ENCODE results near the gene SERPIND1.

The SERPIND1 gene

DNA sequence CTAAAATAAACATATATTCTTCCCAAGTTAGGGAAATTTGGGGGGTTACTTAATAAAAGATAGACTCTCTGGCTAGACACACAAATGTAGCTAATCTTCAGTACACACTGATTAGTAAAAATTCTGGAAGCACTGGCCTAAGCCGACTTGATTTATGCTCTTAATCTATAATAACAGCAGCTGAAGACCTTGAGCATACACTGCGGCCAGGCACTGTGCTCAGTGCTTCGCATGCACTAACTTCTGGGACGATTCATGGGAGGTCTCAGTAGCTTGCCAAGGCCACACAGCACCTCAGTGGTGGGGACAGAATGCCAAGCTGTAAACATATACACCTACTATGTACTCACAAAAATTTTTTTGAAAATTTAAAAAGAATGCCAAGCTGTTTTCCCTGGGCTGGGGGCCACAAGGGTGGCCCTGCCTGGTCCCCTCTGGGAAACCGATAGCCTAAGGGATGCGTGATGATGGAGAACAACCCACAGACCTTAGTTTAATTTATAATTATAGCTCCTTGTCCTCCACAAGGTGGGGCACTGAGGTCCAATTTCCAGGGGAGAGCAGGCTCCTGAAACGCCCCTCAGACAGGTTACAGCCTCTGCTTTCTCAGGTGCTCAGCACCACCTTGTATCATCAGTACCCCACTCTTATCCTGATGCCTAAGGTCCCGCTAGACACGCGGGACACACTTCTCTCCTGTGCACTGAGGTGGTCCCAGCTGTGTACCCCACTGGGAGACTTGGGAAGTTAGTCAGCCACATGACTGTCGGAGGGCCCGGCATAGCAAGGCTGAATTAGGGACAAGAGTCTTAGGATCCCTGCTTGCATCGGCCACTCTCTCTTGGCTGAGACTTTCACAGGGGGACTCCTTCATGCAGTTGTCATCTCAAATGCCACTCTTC is 20.1 kb downstream of the SERPIND1 start:
- no peak for DNase-seq

DNA sequence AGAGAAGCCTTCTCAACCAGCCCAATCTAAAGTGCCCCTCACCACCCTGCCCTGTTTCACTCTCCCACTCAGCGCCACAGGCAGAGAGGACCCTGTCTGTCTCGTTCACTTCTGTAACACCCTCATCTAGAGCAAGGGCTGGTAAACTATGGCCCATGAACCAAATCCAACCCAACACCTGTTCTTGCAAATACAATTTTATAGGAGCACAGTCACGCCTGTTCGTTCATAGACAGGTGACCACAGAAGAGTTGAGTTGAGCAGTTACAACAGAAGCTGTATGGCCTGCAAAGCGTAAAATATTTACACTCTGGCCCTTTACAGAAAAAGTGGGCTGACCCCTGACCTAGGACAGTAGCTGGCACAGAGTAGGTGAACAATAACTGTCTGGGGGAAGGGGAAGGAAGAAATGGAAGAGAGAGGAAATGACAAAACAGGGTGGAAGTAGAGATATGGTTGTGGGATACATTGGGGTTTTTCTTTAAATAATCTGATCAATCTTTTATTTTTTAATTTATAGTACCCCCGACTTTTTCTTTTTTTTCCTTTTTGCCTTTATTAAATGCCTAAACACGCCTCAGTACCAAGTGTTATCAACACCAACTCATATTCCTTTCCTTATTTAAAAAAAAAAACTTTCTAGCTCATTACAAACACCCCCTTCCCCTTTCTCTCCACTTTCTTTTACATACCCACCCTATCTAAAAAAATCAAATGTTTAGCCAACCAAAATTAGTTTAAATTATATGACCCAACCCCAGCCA is 20.9 kb downstream of the SERPIND1 start:
- DNase-seq, result no peak

DNA sequence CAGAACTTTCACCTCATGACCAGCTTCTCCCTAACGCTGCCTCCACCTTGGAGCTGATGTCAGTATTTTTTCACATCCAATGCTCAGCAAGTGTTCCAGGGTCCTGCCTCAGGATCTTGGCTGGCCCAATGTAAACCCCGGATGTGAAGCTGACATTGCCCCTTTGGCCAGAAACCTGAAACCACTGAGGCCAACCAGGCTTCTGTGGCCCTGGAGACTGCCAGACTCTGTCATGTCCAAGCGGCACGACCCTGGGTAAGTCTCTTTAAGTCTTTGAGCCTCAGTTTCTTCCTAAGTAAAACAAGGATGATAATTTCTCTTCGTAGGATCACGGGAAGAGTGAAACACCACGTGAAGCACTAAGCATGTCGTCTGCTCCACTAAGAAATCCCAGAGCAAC is 22.8 kb downstream of the SERPIND1 start:
- DNase-seq, result no peak

DNA sequence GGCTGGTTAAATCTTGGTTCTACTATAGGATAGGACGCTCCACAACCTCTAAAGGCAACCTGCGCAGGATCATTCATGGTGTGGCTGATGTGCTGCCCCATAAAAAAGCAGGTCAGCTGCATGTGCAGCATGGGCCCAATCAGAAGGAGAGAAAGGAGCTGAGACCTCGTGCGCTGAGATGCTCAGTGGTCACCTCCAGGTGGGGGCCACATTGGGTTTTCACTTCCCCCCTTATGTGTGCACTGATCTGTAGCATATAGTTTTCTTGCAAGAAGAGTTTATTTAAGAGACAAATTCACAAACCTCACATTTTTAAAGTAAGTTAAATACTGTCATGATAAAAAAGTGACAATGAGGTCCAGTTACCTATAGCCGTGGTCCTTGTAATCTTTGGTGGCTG is 24.3 kb downstream of the SERPIND1 start:
- no peak for DNase-seq

DNA sequence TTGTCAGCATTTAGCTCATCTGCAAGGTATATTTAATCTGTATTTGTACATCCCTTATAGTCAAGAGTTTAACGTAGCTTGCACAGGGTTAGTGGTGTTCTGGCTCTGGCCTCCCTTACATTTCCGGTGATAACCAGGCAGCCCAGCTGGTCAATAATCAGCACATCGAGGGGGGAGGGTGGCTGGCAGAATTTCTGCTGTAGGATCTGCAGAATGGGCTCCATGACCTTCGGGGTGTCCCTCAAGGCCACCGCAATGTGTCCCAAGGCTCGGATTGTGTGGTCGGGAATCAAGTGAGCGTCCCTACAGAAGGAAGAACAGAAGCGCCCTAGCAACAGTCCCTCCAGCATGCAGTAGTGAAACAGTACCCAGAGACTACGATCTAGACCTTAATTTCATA is 25.1 kb downstream of the SERPIND1 start:
- no peak for DNase-seq

DNA sequence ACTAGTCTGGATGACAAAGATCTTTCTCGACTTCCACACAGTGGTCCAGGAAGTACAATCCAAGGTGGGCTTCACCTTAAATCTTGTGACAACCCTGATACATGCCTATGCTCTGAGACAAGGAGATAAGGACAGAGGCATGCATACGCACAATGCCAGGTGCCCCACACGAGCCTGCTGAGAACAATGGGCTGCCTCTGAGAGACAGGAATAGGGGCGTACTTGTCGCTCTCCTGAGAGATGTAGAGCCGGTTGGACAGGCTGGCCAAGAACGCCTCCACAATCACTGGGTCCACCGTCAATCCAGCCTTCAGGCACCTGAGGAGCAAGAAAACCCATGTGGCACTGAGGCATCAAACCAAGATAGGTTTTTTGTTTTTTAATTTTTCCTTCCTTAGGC is 25.5 kb downstream of the SERPIND1 start:
- DNase-seq, result no peak

DNA sequence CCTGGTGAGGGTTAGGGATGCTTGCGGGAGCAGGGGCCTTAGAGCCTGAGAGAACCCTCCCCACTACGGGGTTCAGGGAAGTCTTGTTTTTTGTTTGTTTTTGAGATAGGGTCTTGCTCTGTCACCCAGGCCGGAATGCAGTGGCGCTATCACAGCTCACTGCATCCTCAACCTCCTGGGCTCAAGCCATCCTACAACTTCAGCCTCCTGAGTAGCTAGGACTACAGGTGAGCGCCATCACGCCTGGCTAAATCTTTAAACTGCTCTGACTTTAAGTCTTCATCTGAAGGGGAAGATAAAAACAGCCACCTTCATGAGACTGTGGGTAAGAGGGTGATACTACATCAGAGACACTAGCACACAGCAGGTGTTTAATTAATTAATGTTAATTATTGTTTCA is 28.5 kb downstream of the SERPIND1 start:
- DNase-seq, result no peak

DNA sequence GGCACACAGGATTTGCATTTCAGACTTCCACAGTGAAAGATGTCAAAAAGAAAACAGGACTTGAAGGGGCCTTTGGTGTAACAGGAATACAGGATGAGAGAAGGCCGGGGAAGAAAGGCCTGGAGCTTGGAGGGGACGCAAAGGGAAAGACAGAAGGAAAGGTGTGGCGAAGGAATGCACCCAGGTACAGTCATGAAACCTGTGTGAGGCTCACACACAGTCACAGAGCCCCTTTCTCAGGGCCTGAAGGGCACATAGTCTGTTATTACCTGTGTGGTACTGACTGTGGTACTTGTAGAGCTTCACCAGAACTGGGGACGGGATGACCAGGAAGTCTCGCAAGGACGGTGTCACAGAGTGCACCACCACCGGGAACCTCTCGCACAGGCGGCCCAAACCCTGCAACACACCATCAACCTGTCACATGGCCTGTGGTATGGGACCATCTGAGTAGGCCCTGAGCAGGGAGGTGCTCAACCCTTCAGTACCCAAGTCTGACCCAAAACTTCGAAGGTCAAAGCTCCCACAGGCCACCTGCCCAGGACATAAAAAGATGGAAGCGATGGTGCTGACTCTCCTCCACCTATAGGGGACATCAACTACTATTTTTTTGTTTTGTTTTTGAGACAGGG is 29.1 kb downstream of the SERPIND1 start:
- DNase-seq, result no peak

DNA sequence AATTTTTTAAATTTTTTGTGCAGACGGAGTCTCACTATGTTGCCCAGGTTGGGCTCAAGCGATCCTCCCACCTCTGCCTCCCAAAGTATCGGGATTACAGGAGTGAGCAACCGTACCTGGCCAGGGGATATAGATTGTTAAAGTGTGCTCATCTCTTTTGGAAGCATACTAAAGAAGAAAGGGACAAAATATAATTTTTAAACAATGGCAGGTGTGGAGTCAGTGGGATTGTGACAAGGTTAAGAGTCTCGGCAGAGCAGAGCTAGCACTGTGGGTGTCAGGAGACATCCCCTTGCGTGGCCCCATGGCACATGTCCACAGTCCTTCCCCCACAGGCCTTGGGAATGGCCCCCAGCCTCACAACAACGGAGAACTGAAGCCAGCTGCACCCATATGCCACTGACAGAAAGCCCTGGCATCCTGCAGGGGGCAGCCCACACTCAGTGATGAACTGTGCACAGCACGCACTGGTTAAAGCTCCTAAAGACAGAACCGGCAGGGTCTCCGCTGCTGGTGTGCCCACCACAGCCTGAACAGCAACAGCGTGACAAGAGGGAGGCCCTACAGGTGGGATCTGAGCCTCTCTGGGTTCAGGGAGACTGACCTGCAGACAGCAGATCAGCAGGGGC is 29.9 kb downstream of the SERPIND1 start:
- DNase-seq, result peak; percentile 34

DNA sequence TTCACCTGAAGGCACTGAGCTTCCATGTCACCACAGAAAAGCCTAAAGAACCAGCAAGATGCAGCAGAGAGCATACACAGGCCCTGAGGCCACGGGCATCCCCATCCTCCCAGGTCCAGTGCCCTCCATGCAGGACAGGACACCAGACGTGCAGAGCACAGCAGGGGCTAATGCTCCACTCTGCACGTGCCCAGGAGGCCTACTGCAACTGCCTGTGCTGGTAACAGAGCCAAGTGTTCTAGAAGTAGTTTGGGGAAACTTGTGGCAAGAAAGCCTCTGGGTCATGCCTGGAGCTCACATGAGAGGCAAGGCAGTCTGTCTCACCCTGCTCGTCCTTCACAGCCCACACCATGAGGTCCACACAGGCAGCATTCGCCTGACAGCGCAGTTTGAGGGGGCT is 30.7 kb downstream of the SERPIND1 start:
- DNase-seq, result no peak

DNA sequence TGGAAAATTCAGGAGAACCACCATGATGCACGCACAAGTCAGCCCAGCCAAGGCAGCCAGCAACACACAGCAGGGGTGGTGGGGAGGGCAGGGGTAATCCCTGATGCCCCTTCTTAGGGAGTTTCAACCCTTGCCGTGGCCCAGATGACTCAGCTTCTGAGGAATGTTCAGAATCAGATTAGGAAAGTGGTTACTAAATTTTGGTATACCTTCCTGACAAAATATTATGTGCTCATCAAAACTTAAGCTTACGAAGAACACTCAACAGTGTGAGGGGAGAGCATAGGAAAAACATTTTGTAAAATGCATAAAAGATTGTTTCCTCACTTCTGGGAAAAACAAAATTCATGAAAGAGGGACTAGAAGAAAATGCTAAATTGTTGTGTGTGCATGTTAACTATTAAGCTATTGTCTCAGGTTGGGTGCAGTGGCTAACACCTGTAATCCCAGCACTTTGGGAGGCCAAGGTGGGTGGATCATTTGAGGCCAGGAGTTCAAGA is 32.1 kb downstream of the SERPIND1 start:
- DNase-seq, result no peak

DNA sequence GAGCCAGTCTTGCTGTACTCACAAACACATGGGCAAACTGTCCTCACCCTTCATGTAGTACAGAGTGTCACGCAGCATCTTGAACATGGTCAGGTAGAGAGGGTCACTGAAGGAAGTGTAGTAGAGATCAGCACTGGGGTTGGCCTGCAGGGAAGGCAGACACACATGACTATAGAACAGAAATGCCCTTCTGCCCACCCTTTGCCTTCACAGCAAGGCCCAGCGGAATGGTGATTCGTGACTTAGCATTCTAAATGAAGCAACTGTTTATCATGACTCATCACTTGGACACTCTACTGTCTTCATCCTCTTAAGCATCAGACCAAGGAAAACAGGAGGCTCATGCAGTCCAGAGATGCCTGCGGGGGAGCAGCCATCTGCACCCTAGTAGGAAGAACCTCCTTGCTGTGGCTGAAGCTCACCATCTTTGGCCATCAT is 33.4 kb downstream of the SERPIND1 start:
- DNase-seq, result no peak

DNA sequence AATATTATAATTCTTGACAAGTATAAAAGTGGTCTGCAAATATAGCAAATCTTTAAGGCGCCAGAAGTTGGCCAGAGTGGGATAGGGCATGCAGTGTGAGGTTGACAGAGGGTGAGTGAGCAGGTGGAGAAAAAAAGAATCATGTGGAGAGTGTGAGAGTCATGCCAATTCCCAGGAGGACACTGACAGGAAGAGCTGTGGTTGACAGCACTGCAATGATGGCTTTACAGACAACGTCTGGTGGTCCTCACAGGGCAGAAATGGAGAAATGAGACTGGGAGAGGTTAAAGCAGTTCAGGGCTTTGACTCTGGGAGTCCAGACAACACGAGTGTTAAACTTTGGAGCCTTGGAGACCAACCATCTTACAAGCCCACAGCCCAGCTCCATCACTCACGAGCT is 34.9 kb downstream of the SERPIND1 start:
- no peak for DNase-seq

DNA sequence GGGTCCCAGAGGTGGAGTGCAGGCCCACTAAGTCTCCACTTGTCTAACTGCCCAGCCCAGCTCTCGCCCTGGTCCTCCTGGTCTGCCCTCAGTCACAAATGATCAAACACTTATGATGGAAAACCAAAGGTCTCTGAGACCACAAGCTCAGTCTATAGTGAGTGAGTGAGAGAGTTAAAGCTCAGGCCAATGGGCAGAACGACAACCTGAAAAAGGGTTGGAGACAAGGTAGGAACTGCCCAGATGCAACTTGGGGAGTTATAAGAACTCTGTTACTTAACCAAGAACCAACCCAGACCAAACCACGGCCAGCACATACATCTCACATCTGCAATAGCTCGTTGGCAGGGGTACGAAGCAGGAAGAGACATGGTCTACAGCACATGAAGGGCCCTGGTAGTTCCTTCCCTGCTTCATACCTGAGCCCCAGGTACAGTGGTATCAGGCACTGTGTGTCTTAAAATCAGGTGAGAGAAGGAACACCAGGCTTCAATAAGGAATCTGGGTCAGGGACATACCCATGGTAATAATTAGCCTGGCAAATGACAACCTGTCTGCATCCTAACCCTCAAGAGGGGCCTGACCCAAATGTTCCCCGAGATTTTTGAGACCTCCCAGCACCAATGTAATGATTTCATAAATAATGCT is 35.7 kb downstream of the SERPIND1 start:
- no peak for DNase-seq

DNA sequence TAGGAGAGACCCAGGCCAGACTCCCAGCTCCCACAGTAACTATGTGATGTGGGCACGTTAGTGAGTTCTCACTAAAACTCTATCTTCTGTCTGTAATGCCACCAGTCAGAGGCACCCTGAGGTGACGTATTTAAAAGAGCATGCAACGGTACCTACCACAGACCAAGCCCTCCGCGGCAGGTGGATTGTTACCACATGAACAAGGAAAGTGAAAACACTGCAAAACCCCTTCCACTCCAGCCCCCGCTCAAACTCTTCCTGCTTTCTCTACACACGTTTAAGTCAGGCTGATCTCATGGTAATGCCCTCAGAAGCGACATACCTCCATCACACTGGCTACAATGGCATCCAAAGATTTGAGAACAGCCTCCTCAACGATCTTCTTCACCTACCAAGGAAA is 36.7 kb downstream of the SERPIND1 start:
- DNase-seq, result peak; percentile 44

DNA sequence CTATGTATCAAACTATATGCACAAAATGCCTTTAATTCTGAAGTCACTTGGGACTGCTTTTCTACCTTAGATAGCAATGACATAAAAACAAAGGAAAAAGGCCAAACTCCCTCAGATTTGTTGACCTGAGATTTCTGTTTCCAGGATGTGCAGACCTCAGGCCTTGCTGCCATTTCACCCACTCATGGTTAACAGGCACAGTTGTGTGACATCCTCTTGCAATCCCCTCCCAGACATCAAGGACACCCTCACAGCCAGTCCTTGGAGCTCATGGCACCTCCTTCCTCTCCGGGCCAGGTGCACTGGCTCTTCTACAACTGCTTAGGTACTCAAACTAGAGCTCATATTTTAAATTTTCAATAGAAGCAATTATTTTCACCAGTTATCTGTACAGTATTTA is 37.3 kb downstream of the SERPIND1 start:
- DNase-seq, result no peak

DNA sequence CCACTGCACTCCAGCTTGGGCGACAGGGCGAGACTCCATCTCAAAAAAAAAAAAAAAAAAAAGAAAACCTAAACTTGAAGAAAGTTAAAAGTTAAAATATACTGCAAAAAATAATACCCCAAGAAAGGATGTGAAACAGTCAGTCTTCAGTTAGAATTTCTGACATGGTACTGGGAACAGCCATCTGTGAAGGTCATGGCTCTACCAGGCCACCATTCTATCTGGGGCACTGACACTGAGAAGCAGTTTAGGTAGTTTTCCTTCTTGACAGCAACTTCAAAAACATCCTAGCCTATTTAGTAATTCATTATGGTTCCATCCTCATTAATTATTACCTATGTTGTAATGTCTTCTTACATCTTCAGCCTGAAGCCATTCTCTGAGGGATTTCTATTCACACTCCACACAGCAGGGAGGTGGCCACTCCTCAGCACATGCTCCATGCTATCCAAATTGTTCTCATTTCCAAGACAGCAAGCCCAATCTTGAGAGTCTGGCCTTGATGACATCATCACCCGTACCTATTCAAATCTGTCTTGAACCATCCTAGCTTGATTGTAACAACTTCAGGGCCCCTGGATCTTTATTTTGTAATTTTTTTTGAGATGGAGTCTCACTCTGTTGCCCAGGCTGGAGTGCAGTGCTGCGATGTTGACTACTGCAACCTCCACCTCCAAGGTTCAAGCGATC is 38.2 kb downstream of the SERPIND1 start:
- DNase-seq, result no peak

DNA sequence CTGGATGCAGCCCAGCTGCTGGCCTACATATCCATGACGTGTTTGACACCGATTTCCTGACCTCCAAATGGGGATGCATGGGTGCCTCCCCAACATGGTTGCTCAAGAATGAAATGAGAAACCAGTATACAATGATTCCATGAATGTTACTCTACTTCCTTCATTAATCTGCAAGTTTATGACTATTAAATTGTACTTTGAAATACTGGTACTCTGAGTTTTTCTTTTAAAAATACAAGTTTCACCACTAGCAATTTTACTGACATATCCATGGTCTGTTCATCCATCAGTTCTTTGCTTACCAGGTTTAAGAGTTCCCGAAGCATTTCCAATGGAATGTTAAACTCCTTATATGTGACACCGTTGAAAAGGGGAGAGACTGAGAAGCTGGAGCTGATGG is 39.1 kb downstream of the SERPIND1 start:
- no peak for DNase-seq

DNA sequence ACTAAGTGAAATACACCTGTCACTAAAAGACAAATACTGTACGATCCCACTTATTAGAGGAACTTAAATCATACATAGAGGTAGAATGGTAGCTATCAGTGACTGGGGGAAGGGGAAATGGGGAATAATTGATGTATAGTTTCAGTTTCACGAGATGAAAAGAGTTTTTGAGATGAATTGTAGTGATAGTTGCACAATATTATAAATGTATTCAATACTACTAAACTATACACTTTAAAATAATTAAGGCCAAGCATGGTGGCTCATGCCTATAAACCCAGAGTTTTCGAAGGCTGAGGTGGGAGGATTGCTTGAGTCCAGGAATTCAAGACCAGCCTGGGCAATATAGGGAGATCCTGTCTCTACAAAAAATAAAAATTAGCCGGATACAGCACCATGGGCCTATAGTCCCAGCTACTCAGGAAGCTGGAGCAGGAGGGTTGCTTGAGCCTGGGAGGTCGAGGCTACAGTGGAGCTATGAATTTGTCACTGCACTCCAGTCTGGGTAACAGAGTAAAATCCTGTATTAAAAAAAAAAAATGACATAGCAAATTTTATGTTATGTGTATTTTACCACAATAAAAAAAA is 40.4 kb downstream of the SERPIND1 start:
- DNase-seq, result no peak

DNA sequence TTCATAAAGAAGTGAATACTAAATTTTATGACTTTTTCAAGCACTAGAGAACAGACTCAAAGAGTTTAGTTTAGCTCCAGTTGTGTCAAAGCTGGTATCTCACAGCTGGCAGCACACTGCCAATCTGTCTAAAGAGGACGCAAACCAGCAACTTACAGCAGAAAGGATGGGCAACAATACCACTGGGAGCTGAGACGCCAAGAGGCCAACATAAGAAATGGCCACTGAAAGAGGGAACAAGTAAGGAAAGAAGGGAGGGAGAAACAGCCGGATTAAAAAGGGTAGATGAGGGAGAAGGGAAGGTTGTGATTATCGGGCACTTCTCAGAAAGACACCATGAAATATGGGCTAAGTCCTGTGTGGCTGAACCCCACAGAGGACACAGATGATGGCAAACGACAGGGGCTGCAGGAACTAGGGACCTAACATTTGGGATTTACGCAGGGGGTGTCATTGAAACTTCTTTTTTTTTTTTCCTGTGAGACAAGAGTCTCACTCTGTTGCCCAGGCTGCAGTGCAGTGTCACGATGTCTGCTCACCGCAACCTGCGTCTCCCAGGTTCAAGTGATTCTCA is 41.7 kb downstream of the SERPIND1 start:
- DNase-seq, result no peak

DNA sequence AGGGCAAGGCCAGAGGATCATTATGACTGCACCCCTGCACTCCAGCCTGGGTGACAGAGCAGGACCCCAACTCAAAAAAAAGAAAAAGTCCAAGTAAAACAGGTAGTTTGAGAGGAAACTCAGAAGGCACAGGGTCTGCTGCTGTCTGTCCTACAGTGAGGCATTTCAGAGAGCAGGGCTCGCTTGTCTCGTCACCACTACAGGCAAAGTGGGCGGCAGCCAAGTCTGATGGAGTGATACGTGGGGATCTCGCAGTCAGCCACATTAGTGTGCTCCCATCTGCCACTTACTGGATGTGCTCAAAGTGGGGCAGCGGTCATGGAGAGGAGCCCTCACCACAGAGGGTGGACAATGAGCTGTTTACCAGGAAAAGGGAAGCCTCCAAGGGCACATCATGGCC is 42.6 kb downstream of the SERPIND1 start:
- DNase-seq, result no peak
